Fibroblast of villous mesenchyme (primary cell): ENCODE measurements around the gene PNLIP. TPM values are rescaled to one million over a fixed set of nuclear protein-coding genes. Genes with fewer than 3 reads are reported as not detected.

Experiments used
- DNase-seq: peaks from one replicate; pipeline ENCODE4 v3.0.0-alpha.2; 2010; ENCODE audit warnings: low read depth
- H3K4me3 ChIP-seq: 2 replicates; pipeline ENCODE4 v1.5.1; 2011; ENCODE audit warnings: low read depth, mild to moderate bottlenecking, low read length
- total RNA-seq: library from RNA; depleted of rRNA; stranded (reverse); fragments of >200 nt; gene quantifications from 2 replicates; pipeline ENCODE4 v1.2.3, GENCODE V29; 2012
- TF ChIP-seq, protein P1 (sequence below): IDR thresholded peaks from 2 replicates; pipeline ENCODE4 v1.5.1; 2012; ENCODE audit warnings: low read depth, mild to moderate bottlenecking, low read length; ENCODE audit not compliant: insufficient read depth

Gene PNLIP
- total RNA-seq, 1 donor, result not detected

DNA sequence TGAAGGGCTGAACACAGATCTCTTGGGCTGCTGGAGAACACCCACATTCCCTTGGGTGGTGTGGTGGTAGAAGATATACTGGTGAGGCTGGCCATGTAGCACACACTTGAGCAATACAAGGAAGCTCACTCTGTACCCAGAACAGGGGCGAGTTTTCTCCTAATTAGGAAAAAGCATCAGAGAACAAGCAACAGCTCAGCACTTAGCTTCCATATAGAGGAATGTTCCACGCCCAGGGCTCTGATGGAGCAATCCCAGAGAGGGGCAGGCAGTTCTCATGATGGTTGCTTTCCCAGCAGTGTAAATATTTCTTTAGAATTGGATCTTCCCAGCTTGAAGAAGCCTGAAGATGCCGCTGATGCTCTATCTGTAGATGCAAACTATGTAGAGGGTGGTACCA lies 21.0 kb upstream of the PNLIP start:
- no peak overlapping the region for H3K4me3 ChIP-seq
- TF ChIP-seq, protein P1, sequence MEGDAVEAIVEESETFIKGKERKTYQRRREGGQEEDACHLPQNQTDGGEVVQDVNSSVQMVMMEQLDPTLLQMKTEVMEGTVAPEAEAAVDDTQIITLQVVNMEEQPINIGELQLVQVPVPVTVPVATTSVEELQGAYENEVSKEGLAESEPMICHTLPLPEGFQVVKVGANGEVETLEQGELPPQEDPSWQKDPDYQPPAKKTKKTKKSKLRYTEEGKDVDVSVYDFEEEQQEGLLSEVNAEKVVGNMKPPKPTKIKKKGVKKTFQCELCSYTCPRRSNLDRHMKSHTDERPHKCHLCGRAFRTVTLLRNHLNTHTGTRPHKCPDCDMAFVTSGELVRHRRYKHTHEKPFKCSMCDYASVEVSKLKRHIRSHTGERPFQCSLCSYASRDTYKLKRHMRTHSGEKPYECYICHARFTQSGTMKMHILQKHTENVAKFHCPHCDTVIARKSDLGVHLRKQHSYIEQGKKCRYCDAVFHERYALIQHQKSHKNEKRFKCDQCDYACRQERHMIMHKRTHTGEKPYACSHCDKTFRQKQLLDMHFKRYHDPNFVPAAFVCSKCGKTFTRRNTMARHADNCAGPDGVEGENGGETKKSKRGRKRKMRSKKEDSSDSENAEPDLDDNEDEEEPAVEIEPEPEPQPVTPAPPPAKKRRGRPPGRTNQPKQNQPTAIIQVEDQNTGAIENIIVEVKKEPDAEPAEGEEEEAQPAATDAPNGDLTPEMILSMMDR, result no peak
- DNase-seq, result no peak

DNA sequence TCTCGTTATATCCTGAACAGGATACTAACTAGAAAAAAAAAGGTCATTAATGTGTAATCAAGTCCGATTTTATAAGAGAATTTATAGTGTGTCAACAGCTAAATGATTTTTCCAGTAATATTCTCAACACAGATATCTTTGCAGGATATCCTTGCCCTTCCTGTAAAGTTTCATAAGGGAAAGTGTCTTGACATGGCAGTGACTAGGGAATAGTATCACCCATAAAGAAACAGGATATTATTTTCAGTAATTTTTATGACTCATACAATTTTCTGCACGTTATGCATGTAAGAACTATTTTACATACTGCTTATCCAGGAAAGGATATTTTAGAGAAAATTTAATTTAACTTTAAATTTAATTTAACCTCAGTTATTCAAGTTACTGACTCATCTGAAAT lies 19.5 kb upstream of the PNLIP start:
- DNase-seq, result no peak
- no peak overlapping the region for H3K4me3 ChIP-seq
- TF ChIP-seq, protein P1, result no peak

DNA sequence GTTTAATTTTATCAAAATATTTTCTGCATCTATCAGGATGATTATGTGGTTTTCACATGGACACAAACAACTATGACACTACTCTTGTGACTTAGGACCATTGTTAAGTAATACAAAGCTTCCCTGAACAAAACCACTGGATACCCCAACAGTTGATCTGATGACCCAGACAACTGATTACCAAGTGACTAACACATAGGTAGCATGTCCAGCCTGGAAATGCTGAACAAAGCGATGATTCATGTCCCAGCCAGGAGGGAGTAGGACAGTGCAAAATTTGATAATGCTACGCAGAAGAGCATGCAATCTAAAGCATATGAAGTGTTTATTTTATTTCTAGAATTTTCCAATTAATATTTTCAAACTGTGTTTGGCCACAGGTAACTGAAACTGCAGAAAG lies 8.9 kb upstream of the PNLIP start:
- TF ChIP-seq, protein P1, result no peak
- no peak for DNase-seq
- no peak overlapping the region for H3K4me3 ChIP-seq

- peak; percentile 0 for DNase-seq
- TF ChIP-seq, protein P1, result no peak
- H3K4me3 ChIP-seq, result no peak overlapping the region
Measured at GRCh38 chr10:116538456-116538855, 7.3 kb upstream of the PNLIP start.

DNA sequence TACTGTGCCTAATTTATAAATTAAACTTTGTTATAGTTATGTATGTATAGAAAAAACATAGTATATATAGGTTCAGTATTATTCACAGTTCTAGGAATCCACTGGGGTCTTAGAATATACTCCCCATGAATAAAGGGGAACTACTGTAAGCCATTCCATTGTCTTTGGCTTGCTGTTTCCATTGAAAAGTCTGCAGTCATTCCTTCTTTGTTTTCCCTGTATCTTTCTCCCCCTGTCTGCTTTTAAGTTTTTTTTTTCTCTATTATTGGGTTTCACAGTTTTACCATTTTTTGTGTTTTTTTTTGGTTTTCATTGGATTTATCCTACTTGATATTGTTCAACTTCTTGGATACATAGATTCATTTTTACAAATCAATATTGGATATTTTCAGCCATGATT lies 6.7 kb upstream of the PNLIP start:
- H3K4me3 ChIP-seq, result no peak overlapping the region
- TF ChIP-seq, protein P1, result no peak
- DNase-seq, result no peak

DNA sequence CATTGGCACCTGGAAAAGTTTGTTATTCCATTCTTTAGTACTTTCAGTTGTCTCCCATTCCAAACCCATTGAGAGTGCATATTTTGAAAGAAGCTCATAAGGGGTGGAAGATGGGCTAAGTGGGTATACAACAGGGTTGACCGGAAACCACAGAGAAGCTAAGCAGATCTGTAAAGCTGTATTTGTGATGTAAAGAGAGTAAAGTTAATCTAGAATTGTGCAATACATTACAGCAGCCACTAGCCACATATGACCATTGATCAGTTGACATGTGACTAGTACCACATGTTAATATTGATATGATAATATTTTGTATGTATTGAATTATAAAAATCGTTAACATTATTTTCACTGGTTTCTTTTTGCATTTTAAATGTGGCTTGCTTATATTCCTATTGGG lies 4.9 kb upstream of the PNLIP start:
- DNase-seq, result no peak
- TF ChIP-seq, protein P1, result no peak

GRCh38 chr10:116542007-116542677 lies 3.6 kb upstream of the PNLIP start:
- TF ChIP-seq, protein P1, result no peak
- DNase-seq, result no peak
- H3K4me3 ChIP-seq, result no peak overlapping the region

More for the DNA sequence above, 4.9 kb upstream of the PNLIP start:
- no peak overlapping the region for H3K4me3 ChIP-seq
